Measurements from ENCODE around the gene CEP112. TPM values are rescaled to one million over a fixed set of nuclear protein-coding genes. Genes with fewer than 3 reads are reported as not detected.

Gene CEP112
- total RNA-seq, 1 donor from 2014 or later: 13.9 TPM

- FAIRE-seq: no peak
- Histone ChIP-seq H2AFZ (ENCODE audit: low read depth, low read length) (no peak overlapping the region), H3K27me3 (ENCODE audit: insufficient read depth, low read length) (no peaks in the 10 kb centered on the region), H3K27ac (ENCODE audit: low read depth, low read length) (no peak overlapping the region), H3K9ac (ENCODE audit: low read length) (no peak overlapping the region), H3K4me2 (ENCODE audit: low read length) (no peak overlapping the region), H3K9me3 (ENCODE audit: insufficient read depth, low read depth, low read length) (no peaks in the 10 kb centered on the region), H3K4me1 (ENCODE audit: insufficient read depth, low read length) (no peaks in the 10 kb centered on the region), H3K36me3 (ENCODE audit: insufficient read depth, low read length) (no peaks in the 10 kb centered on the region), H3K4me3 (ENCODE audit: insufficient read depth, low read depth, low read length) (no peak overlapping the region), H3K79me2 (ENCODE audit: insufficient read depth, low read length) (no peaks in the 10 kb centered on the region), H4K20me1 (ENCODE audit: insufficient read depth, low read length) (no peaks in the 10 kb centered on the region)
- Mint-ChIP-seq H3K4me3 (ENCODE audit: unreplicated experiment) (no peak overlapping the region), H3K27ac (ENCODE audit: unreplicated experiment) (no peak overlapping the region), H3K4me1 (ENCODE audit: low read depth, unreplicated experiment) (peaks cover 2% of the 10 kb centered on the region), H3K9me3 (ENCODE audit: unreplicated experiment) (no peaks in the 10 kb centered on the region), H3K36me3 (ENCODE audit: low read depth, unreplicated experiment) (peaks cover 4% of the 10 kb centered on the region), H3K27me3 (ENCODE audit: low read depth, unreplicated experiment) (no peaks in the 10 kb centered on the region)
- TF ChIP-seq EZH2 (IDR thresholded peaks at IDR 0.05; ENCODE audit: insufficient read depth, low read length) (no peak), CTCF (IDR thresholded peaks at IDR 0.05; ENCODE audit: insufficient read depth, low read depth, low read length) (no peak)
- no peak for DNase-seq (ENCODE audit: low read depth)
These were observed 289.8 kb downstream of the CEP112 start for GRCh38 chr17:65902155-65902554.

GRCh38 chr17:65901394-65901793, 290.5 kb downstream of the CEP112 start:
- Mint-ChIP-seq H3K27me3 (ENCODE audit: low read depth, unreplicated experiment) (no peaks in the 10 kb centered on the region), H3K4me1 (ENCODE audit: low read depth, unreplicated experiment) (peaks cover 2% of the 10 kb centered on the region), H3K27ac (ENCODE audit: unreplicated experiment) (no peak overlapping the region), H3K36me3 (ENCODE audit: low read depth, unreplicated experiment) (peaks cover 4% of the 10 kb centered on the region), H3K4me3 (ENCODE audit: unreplicated experiment) (no peak overlapping the region), H3K9me3 (ENCODE audit: unreplicated experiment) (no peaks in the 10 kb centered on the region)
- no peaks in the 10 kb centered on the region for H4K20me1 ChIP-seq (ENCODE audit: insufficient read depth, low read length)
- H3K4me3 ChIP-seq (ENCODE audit: insufficient read depth, low read depth, low read length): no peak overlapping the region
- H3K4me1 ChIP-seq (ENCODE audit: insufficient read depth, low read length): no peaks in the 10 kb centered on the region
- H2AFZ ChIP-seq (ENCODE audit: low read depth, low read length): no peak overlapping the region
- H3K4me2 ChIP-seq (ENCODE audit: low read length): no peak overlapping the region
- FAIRE-seq: no peak
- no peak for DNase-seq (ENCODE audit: low read depth)
- H3K79me2 ChIP-seq (ENCODE audit: insufficient read depth, low read length): no peaks in the 10 kb centered on the region
- H3K9me3 ChIP-seq (ENCODE audit: insufficient read depth, low read depth, low read length): no peaks in the 10 kb centered on the region
- H3K27ac ChIP-seq (ENCODE audit: low read depth, low read length): no peak overlapping the region
- no peak overlapping the region for H3K9ac ChIP-seq (ENCODE audit: low read length)
- no peaks in the 10 kb centered on the region for H3K36me3 ChIP-seq (ENCODE audit: insufficient read depth, low read length)
- H3K27me3 ChIP-seq (ENCODE audit: insufficient read depth, low read length): no peaks in the 10 kb centered on the region
- TF ChIP-seq EZH2 (IDR thresholded peaks at IDR 0.05; ENCODE audit: insufficient read depth, low read length): no peak
- TF ChIP-seq CTCF (IDR thresholded peaks at IDR 0.05; ENCODE audit: insufficient read depth, low read depth, low read length): no peak

- no peaks in the 10 kb centered on the region for H4K20me1 ChIP-seq (ENCODE audit: insufficient read depth, low read length)
- no peak overlapping the region for H2AFZ ChIP-seq (ENCODE audit: low read depth, low read length)
- H3K4me3 Mint-ChIP-seq (ENCODE audit: unreplicated experiment): no peak overlapping the region
- H3K4me1 Mint-ChIP-seq (ENCODE audit: low read depth, unreplicated experiment): peaks cover 1% of the 10 kb centered on the region
- TF ChIP-seq CTCF (IDR thresholded peaks at IDR 0.05; ENCODE audit: insufficient read depth, low read depth, low read length): no peak
- TF ChIP-seq EZH2 (IDR thresholded peaks at IDR 0.05; ENCODE audit: insufficient read depth, low read length): no peak
- H3K27me3 Mint-ChIP-seq (ENCODE audit: low read depth, unreplicated experiment): no peaks in the 10 kb centered on the region
- no peak overlapping the region for H3K27ac Mint-ChIP-seq (ENCODE audit: unreplicated experiment)
- DNase-seq (ENCODE audit: low read depth) (no peak), FAIRE-seq (no peak)
- H3K9me3 Mint-ChIP-seq (ENCODE audit: unreplicated experiment): no peaks in the 10 kb centered on the region
- no peak overlapping the region for H3K4me2 ChIP-seq (ENCODE audit: low read length)
- H3K79me2 ChIP-seq (ENCODE audit: insufficient read depth, low read length): no peaks in the 10 kb centered on the region
- no peak overlapping the region for H3K4me3 ChIP-seq (ENCODE audit: insufficient read depth, low read depth, low read length)
- H3K36me3 ChIP-seq (ENCODE audit: insufficient read depth, low read length): no peaks in the 10 kb centered on the region
- H3K27me3 ChIP-seq (ENCODE audit: insufficient read depth, low read length): no peaks in the 10 kb centered on the region
- no peaks in the 10 kb centered on the region for H3K9me3 ChIP-seq (ENCODE audit: insufficient read depth, low read depth, low read length)
- H3K36me3 Mint-ChIP-seq (ENCODE audit: low read depth, unreplicated experiment): peaks cover 4% of the 10 kb centered on the region
- H3K4me1 ChIP-seq (ENCODE audit: insufficient read depth, low read length): no peaks in the 10 kb centered on the region
- H3K27ac ChIP-seq (ENCODE audit: low read depth, low read length): no peak overlapping the region
- H3K9ac ChIP-seq (ENCODE audit: low read length): no peak overlapping the region
These were observed 291.7 kb downstream of the CEP112 start for GRCh38 chr17:65900216-65900615.

Measured in astrocyte (in vitro differentiated cells and primary cell).